Colonic mucosa (tissue), 4 donors: ENCODE measurements around the gene IQCE. TPM values are rescaled to one million over a fixed set of nuclear protein-coding genes. Genes with fewer than 3 reads are reported as not detected.
A peak's percentile ranks its signal among the peaks of the same experiment; 100 is the strongest.

Experiments
- DNase-seq: peaks from one replicate; pipeline ENCODE4 v3.0.0-alpha.2; 2020
- H3K27ac ChIP-seq: fragments of 200-600 bp; one replicate; pipeline ENCODE4 v1.8.0; 2021
- H3K27me3 ChIP-seq: fragments of 200-600 bp; one replicate; pipeline ENCODE4 v1.8.0; 2021
- H3K36me3 ChIP-seq: fragments of 200-600 bp; one replicate; pipeline ENCODE4 v1.8.0; 2021
- H3K4me1 ChIP-seq: fragments of 200-600 bp; one replicate; pipeline ENCODE4 v1.8.0; 2021; ENCODE audit warnings: mild to moderate bottlenecking
- H3K4me3 ChIP-seq: fragments of 200-600 bp; one replicate; pipeline ENCODE4 v1.8.0; 2021
- H3K9ac ChIP-seq, 2 donors: one replicate each; pipeline ENCODE4 v1.7.0; 2013; ENCODE audit warnings: control low read depth in 2 of 2, low read depth in 2 of 2, low read length in 2 of 2
- H3K9me3 ChIP-seq: fragments of 200-600 bp; one replicate; pipeline ENCODE4 v1.8.0; 2021
- CTCF ChIP-seq: fragments of 200-600 bp; IDR thresholded peaks from one replicate; pipeline ENCODE4 v1.8.0; 2022; ENCODE audit warnings: antibody characterized with exemption, mild to moderate bottlenecking
- intact Hi-C: fragments of 100-400 bp; cut with DNase I; formaldehyde crosslinking; loops from one replicate; pipeline ENCODE4 v1.14.1; 2022
- total RNA-seq, 2 donors: library from RNA; stranded (reverse); fragmentation: NEBNext Ultra II Directional in 1 of 2; extraction: Animal tissue kit (Norgen Biotek cat#: 25700) in 1 of 2; gene quantifications; one replicate each; pipeline ENCODE4 v1.2.1, GENCODE V29; 2021
- donor health status: healthy.
- donor health status: DM: no; HTN: no; CAD: no.
- donor health status: DM: no; HTN: no; CAD: no.

IQCE gene
- total RNA-seq, 2 donors from 2014 or later = 23.2 to 36.3 TPM

GRCh38 chr7:2524808-2525657 lies 33.7 kb upstream of the IQCE start:
- Histone ChIP-seq H3K4me3 (no peak overlapping the region), H3K9me3 (no peaks in the 10 kb centered on the region), H3K27me3 (no peaks in the 10 kb centered on the region), H3K36me3 (no peaks in the 10 kb centered on the region), H3K4me1 (peaks cover 56% of the 10 kb centered on the region), H3K27ac (peak overlapping the region; percentile 59), H3K9ac (peak overlapping the region; percentile 76 to 77)
- intact Hi-C loops = no loop called here
- DNase-seq = no peak
- TF ChIP-seq CTCF = no peak

GRCh38 chr7:2525658-2526630 lies 32.8 kb upstream of the IQCE start:
- H3K4me3 ChIP-seq = no peak overlapping the region
- H3K9me3 ChIP-seq = no peaks in the 10 kb centered on the region
- TF ChIP-seq CTCF = no peak
- H3K4me1 ChIP-seq = peaks cover 66% of the 10 kb centered on the region
- H3K27ac ChIP-seq = peak overlapping the region; percentile 59
- DNase-seq = peak; percentile 46
- H3K27me3 ChIP-seq = no peaks in the 10 kb centered on the region
- H3K9ac ChIP-seq = peak overlapping the region; percentile 40 to 76
- intact Hi-C loops = no loop called here
- H3K36me3 ChIP-seq = no peaks in the 10 kb centered on the region

GRCh38 chr7:2526659-2527504 lies 31.9 kb upstream of the IQCE start:
- Histone ChIP-seq H3K9ac (peak overlapping the region in 1 of 2 donors; percentile 76), H3K36me3 (no peaks in the 10 kb centered on the region), H3K4me3 (no peak overlapping the region), H3K27ac (peak overlapping the region; percentile 59), H3K9me3 (no peaks in the 10 kb centered on the region), H3K4me1 (peaks cover 68% of the 10 kb centered on the region), H3K27me3 (no peaks in the 10 kb centered on the region)
- peak; percentile 66 for DNase-seq
- intact Hi-C loops = no loop called here
- no peak for TF ChIP-seq CTCF

- Histone ChIP-seq H3K27ac (peak overlapping the region; percentile 71), H3K36me3 (no peaks in the 10 kb centered on the region), H3K9me3 (no peaks in the 10 kb centered on the region), H3K9ac (peak overlapping the region; percentile 44 to 76), H3K4me1 (peaks cover 68% of the 10 kb centered on the region), H3K4me3 (no peak overlapping the region), H3K27me3 (no peaks in the 10 kb centered on the region)
- TF ChIP-seq CTCF = no peak
- intact Hi-C loops = no loop called here
- DNase-seq = peak; percentile 81
These were observed 31.0 kb upstream of the IQCE start for GRCh38 chr7:2527505-2528467.
